ENCODE measurements around the gene HAL.

Gene HAL

GRCh38 chr12:95996034-95996658 lies at the start of gene HAL:
Gene HAL (minus strand): TSS chr12:95996344. CDS start chr12:95995910, 434 bp downstream.
- DNase-seq (ENCODE audit: low read depth) = no peak

GRCh38 chr12:96045566-96045965 lies 49.4 kb upstream of the HAL start:
- DNase-seq (ENCODE audit: low read depth) = peak; percentile 14

- DNase-seq (ENCODE audit: low read depth) = no peak
These were observed 48.8 kb upstream of the HAL start for GRCh38 chr12:96044943-96045290.

GRCh38 chr12:96044017-96044942 lies 48.1 kb upstream of the HAL start:
- DNase-seq (ENCODE audit: low read depth) = no peak

GRCh38 chr12:96041181-96041580 lies 45.0 kb upstream of the HAL start:
- no peak for DNase-seq (ENCODE audit: low read depth)

- no peak for DNase-seq (ENCODE audit: low read depth)
These were observed 44.4 kb upstream of the HAL start for GRCh38 chr12:96040305-96041133.

GRCh38 chr12:96039516-96039915 lies 43.4 kb upstream of the HAL start:
- no peak for DNase-seq (ENCODE audit: low read depth)

GRCh38 chr12:96036765-96037455 lies 40.8 kb upstream of the HAL start:
- DNase-seq (ENCODE audit: low read depth) = no peak

GRCh38 chr12:96035283-96036236 lies 39.4 kb upstream of the HAL start, which contains the start of gene LTA4H:
Gene LTA4H (minus strand): TSS chr12:96035587. CDS start chr12:96035519, 68 bp downstream.
- peak; percentile 95 for DNase-seq (ENCODE audit: low read depth)

- DNase-seq (ENCODE audit: low read depth) = peak; percentile 9
These were observed 38.6 kb upstream of the HAL start for GRCh38 chr12:96034621-96035282.

- DNase-seq (ENCODE audit: low read depth) = no peak
These were observed 37.6 kb upstream of the HAL start for GRCh38 chr12:96033549-96034389.

GRCh38 chr12:96029826-96030225 lies 33.7 kb upstream of the HAL start:
- no peak for DNase-seq (ENCODE audit: low read depth)

GRCh38 chr12:96028538-96028937 lies 32.4 kb upstream of the HAL start:
- DNase-seq (ENCODE audit: low read depth) = no peak

GRCh38 chr12:96026331-96026730 lies 30.2 kb upstream of the HAL start:
- no peak for DNase-seq (ENCODE audit: low read depth)

- no peak for DNase-seq (ENCODE audit: low read depth)
These were observed 29.4 kb upstream of the HAL start for GRCh38 chr12:96025518-96025917.

- no peak for DNase-seq (ENCODE audit: low read depth)
These were observed 24.3 kb upstream of the HAL start for GRCh38 chr12:96020314-96021003.

GRCh38 chr12:96015672-96016071 lies 19.5 kb upstream of the HAL start:
- no peak for DNase-seq (ENCODE audit: low read depth)

GRCh38 chr12:96014943-96015599 lies 18.9 kb upstream of the HAL start:
- no peak for DNase-seq (ENCODE audit: low read depth)
